GM06990 (cell line): Measurements from ENCODE around the gene LZTS3.
"Not testable (repeated sequence)": the region's sequence is repeated elsewhere in the genome, so short reads cannot be mapped to it uniquely, and the experiment has no call there.

ENCODE experiments used
- DNase-seq: peaks from one replicate; pipeline ENCODE4 v3.0.0-alpha.2; 2011; ENCODE audit not compliant: insufficient read length; ENCODE audit errors: extremely low read depth
- H3K27me3 ChIP-seq: replicated peaks from 2 replicates; pipeline ENCODE4 v1.6.0; 2011; ENCODE audit warnings: low read length; ENCODE audit not compliant: control insufficient read depth, insufficient read depth
- H3K36me3 ChIP-seq: 2 replicates; pipeline ENCODE4 v1.5.1; 2011; ENCODE audit warnings: low read length; ENCODE audit not compliant: control insufficient read depth, insufficient read depth
- H3K4me3 ChIP-seq: replicated peaks from 2 replicates; pipeline ENCODE4 v1.5.1; 2011; ENCODE audit warnings: low read depth, mild to moderate bottlenecking, control low read depth, low read length
- CTCF ChIP-seq: IDR thresholded peaks from 2 replicates; pipeline ENCODE4 v1.5.1; 2011; ENCODE audit warnings: low read length, control low read depth, mild to moderate bottlenecking, inconsistent platforms; ENCODE audit not compliant: insufficient read depth, poor library complexity, severe bottlenecking

Gene LZTS3

GRCh38 chr20:3119044-3119443, 54.3 kb downstream of the LZTS3 start:
- Histone ChIP-seq H3K4me3 (no peak overlapping the region), H3K27me3 (no peaks in the 10 kb centered on the region), H3K36me3 (peaks cover 10% of the 10 kb centered on the region)
- DNase-seq: no peak
- TF ChIP-seq CTCF: no peak

- H3K4me3 ChIP-seq, H3K27me3 ChIP-seq, DNase-seq: not testable (repeated sequence)
- peak; percentile 61 for TF ChIP-seq CTCF
- peaks cover 15% of the 10 kb centered on the region for H3K36me3 ChIP-seq
These were observed 55.4 kb downstream of the LZTS3 start for GRCh38 chr20:3117839-3118379.

GRCh38 chr20:3116341-3116740, 57.0 kb downstream of the LZTS3 start:
- DNase-seq: no peak
- TF ChIP-seq CTCF: no peak
- H3K36me3 ChIP-seq: peaks cover 7% of the 10 kb centered on the region
- no peak overlapping the region for H3K4me3 ChIP-seq
- no peaks in the 10 kb centered on the region for H3K27me3 ChIP-seq

GRCh38 chr20:3115190-3116107, 57.9 kb downstream of the LZTS3 start:
- TF ChIP-seq CTCF: peak; percentile 82
- DNase-seq: peak; percentile 32
- no peak overlapping the region for H3K4me3 ChIP-seq
- no peaks in the 10 kb centered on the region for H3K27me3 ChIP-seq
- H3K36me3 ChIP-seq: peaks cover 7% of the 10 kb centered on the region
